NT2/D1 (cell line): ENCODE data around the gene GM2A.

Source experiments
- DNase-seq: peaks from one replicate; pipeline ENCODE4 v3.0.0-alpha.2; 2011; ENCODE audit warnings: low read depth, low spot score
- H3K27me3 ChIP-seq: 2 replicates; pipeline ENCODE4 v1.6.0; 2011; ENCODE audit warnings: mild to moderate bottlenecking; ENCODE audit not compliant: insufficient read length, insufficient read depth
- H3K36me3 ChIP-seq: 2 replicates; pipeline ENCODE4 v1.6.1; 2011; ENCODE audit warnings: mild to moderate bottlenecking, low read length, mixed read lengths; ENCODE audit not compliant: insufficient read depth, insufficient read length
- H3K4me1 ChIP-seq: 2 replicates; pipeline ENCODE4 v1.5.1; 2011; ENCODE audit not compliant: insufficient read depth, insufficient read length
- H3K4me3 ChIP-seq: 2 replicates; pipeline ENCODE4 v1.5.1; 2011; ENCODE audit warnings: low read depth; ENCODE audit not compliant: insufficient read length
- H3K9ac ChIP-seq: 2 replicates; pipeline ENCODE4 v1.6.0; 2011; ENCODE audit warnings: low read depth; ENCODE audit not compliant: insufficient read length
- H3K9me3 ChIP-seq: 2 replicates; pipeline ENCODE4 v1.5.1; 2011; ENCODE audit warnings: mild to moderate bottlenecking, low read length; ENCODE audit not compliant: insufficient read depth
- SUZ12 ChIP-seq: IDR thresholded peaks from 2 replicates; pipeline ENCODE4 v1.6.1; 2011; ENCODE audit not compliant: insufficient read length, insufficient read depth; ENCODE audit errors: extremely low read depth
- YY1 ChIP-seq: IDR thresholded peaks from 2 replicates; pipeline ENCODE4 v1.6.1; 2011; ENCODE audit not compliant: insufficient read length, insufficient read depth
- ZNF274 ChIP-seq: IDR thresholded peaks from 2 replicates; pipeline ENCODE4 v1.6.1; 2011; ENCODE audit warnings: mild to moderate bottlenecking, low read depth, low read length

Gene GM2A

GRCh38 chr5:151245680-151246219, 7.2 kb upstream of the GM2A start:
- Histone ChIP-seq H3K27me3 (no peaks in the 10 kb centered on the region), H3K4me3 (no peak overlapping the region), H3K4me1 (peaks cover 7% of the 10 kb centered on the region), H3K9ac (no peak overlapping the region), H3K9me3 (no peaks in the 10 kb centered on the region), H3K36me3 (no peaks in the 10 kb centered on the region)
- no peak for DNase-seq
- TF ChIP-seq YY1 (no peak), SUZ12 (no peak), ZNF274 (no peak)

GRCh38 chr5:151248651-151249050, 4.3 kb upstream of the GM2A start:
- no peak for TF ChIP-seq SUZ12
- TF ChIP-seq ZNF274, result no peak
- TF ChIP-seq YY1, result no peak
- H3K9me3 ChIP-seq, result no peaks in the 10 kb centered on the region
- no peaks in the 10 kb centered on the region for H3K4me1 ChIP-seq
- no peak overlapping the region for H3K4me3 ChIP-seq
- H3K9ac ChIP-seq, result no peak overlapping the region
- DNase-seq, result no peak
- H3K27me3 ChIP-seq, result no peaks in the 10 kb centered on the region
- no peaks in the 10 kb centered on the region for H3K36me3 ChIP-seq

- H3K9ac ChIP-seq, result no peak overlapping the region
- no peak overlapping the region for H3K4me3 ChIP-seq
- TF ChIP-seq SUZ12, result no peak
- no peak for TF ChIP-seq ZNF274
- TF ChIP-seq YY1, result no peak
- no peaks in the 10 kb centered on the region for H3K36me3 ChIP-seq
- H3K9me3 ChIP-seq, result no peaks in the 10 kb centered on the region
- no peaks in the 10 kb centered on the region for H3K27me3 ChIP-seq
- H3K4me1 ChIP-seq, result no peaks in the 10 kb centered on the region
- no peak for DNase-seq
These were observed 3.7 kb upstream of the GM2A start for GRCh38 chr5:151249281-151249680.

- H3K4me3 ChIP-seq, result no peak overlapping the region
- no peak overlapping the region for H3K9ac ChIP-seq
- no peaks in the 10 kb centered on the region for H3K27me3 ChIP-seq
- no peaks in the 10 kb centered on the region for H3K36me3 ChIP-seq
- H3K9me3 ChIP-seq, result no peaks in the 10 kb centered on the region
- H3K4me1 ChIP-seq, result no peaks in the 10 kb centered on the region
- no peak for DNase-seq
- TF ChIP-seq YY1 (no peak), ZNF274 (no peak)
These were observed 2.5 kb upstream of the GM2A start for GRCh38 chr5:151250346-151251000.

GRCh38 chr5:151251001-151251551, 1.9 kb upstream of the GM2A start:
- Histone ChIP-seq H3K9ac (no peak overlapping the region), H3K36me3 (no peaks in the 10 kb centered on the region), H3K9me3 (no peaks in the 10 kb centered on the region), H3K4me1 (no peaks in the 10 kb centered on the region), H3K4me3 (no peak overlapping the region), H3K27me3 (no peaks in the 10 kb centered on the region)
- no peak for DNase-seq
- TF ChIP-seq SUZ12 (no peak), YY1 (no peak), ZNF274 (no peak)

GRCh38 chr5:151251621-151252020, 1.4 kb upstream of the GM2A start:
- Histone ChIP-seq H3K27me3 (no peaks in the 10 kb centered on the region), H3K4me3 (no peak overlapping the region), H3K9me3 (no peaks in the 10 kb centered on the region), H3K4me1 (no peaks in the 10 kb centered on the region), H3K36me3 (no peaks in the 10 kb centered on the region), H3K9ac (no peak overlapping the region)
- no peak for TF ChIP-seq ZNF274
- TF ChIP-seq YY1, result no peak
- DNase-seq, result no peak

- Histone ChIP-seq H3K36me3 (no peaks in the 10 kb centered on the region), H3K9me3 (no peaks in the 10 kb centered on the region), H3K27me3 (no peaks in the 10 kb centered on the region), H3K4me3 (peak overlapping the region; percentile 82), H3K4me1 (peaks cover 4% of the 10 kb centered on the region), H3K9ac (peak overlapping the region; percentile 66)
- no peak for DNase-seq
- TF ChIP-seq SUZ12, result no peak
- no peak for TF ChIP-seq YY1
- TF ChIP-seq ZNF274, result no peak
These were observed 593 bp downstream of the GM2A start for GRCh38 chr5:151253605-151253950.
